Iris pigment epithelial cell (primary cell): ENCODE measurements around the gene EPHB2.
"Not testable (repeated sequence)": the region's sequence is repeated elsewhere in the genome, so short reads cannot be mapped to it uniquely, and the experiment has no call there.

Experiments
- DNase-seq: peaks from one replicate; pipeline ENCODE4 v3.0.0-alpha.2; 2011; ENCODE audit warnings: low read depth

Gene EPHB2

DNA sequence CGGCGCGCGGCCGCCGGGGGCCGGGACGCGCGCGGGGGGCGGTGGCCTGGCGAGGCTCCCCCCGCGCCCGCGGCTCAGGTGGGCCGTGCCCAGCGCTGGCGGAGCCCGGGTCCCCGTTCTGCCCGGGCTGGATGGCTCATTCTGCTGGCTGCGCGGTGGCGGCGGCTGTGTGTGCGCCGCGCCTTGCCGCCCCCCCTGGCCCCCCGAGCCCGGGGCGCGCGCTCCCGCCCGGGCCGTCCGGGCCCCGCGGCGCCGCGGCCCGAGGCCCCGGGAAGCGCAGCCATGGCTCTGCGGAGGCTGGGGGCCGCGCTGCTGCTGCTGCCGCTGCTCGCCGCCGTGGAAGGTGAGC is at the start of gene EPHB2:
EPHB2 (plus strand) TSS at position 139 of the 349 bp plus-strand sequence; CDS start at position 283, 144 bp downstream.
- DNase-seq, result no peak

DNA sequence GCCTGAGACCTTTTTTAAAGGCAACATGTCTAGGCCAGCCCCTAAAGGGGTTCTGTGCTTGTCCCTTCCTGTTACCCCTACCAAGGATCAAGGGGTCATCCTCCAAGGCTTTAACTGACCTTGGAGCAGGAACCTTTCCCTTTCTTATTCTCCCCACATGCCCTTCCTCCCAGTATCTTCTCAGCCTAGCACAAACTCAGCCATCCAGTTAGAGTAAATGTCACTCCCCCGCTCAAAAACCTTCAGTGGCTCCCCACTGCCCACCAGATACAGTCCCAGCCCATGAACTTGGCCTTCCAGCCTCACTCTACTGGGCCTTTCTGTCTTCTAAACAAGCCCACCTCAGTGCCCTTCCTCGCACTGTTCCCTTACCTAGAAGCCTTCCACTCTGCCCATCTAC is 48.8 kb upstream of the EPHB2 start:
- DNase-seq, result no peak

DNA sequence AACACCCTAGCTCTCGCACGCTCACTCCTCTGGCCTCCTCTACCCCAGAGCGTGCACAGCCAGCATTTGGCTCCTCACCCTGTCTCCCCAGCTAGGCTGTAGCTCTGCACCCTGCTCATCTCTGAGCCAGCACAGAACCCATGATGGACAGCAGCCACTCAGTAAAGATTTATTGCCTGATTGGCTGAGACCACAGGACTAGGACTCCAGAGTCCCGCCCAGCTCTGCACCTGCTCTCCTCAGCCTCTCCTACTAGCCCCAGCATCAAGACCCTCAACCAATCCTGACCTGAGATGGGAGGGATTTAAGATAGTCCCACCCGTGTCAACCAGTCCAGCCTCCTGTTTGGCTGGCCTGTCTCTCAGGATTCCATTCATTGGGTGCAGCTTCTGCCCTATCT is 48.3 kb upstream of the EPHB2 start:
- DNase-seq, result peak; percentile 39

DNA sequence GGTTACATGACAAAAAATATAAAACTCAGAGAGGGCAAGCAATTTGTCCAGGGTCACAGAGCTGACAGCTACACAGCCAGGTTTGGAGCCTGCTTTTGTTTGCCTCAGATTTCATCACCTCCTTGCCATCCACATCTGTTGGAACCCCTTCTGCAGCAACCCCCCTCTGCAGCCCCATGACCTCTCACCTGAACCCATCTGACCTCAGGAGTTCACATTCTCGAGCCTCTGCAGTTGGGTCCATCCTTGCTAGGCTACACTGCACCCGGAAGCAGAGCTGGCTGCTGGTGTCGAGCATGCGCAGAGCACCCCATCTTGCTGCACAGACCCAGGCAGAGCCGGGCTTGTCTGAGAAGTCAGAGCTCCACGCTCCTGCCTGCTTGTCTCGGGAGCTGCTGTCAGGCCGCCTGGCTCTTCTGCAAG is 47.6 kb upstream of the EPHB2 start:
- no peak for DNase-seq

DNA sequence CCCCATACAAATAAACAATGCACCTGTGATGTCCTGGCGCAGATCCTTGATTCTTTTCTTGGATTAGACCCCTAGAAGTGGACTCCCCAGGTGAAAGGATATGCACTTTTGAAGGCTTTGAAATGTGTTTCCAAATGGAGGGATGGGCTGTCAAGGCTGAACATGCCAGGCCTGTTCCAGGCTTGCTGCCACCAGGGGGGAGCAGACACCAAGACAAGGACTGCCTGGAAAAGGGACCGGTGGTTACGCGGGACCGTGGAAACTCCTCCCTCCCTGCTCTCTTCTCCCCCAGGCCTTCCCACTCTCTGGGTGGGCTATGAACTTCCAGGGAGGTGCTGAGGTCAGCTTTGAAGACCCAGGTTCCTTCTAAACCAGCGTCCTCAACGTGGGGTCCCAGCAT is 44.9 kb upstream of the EPHB2 start:
- peak; percentile 47 for DNase-seq

DNA sequence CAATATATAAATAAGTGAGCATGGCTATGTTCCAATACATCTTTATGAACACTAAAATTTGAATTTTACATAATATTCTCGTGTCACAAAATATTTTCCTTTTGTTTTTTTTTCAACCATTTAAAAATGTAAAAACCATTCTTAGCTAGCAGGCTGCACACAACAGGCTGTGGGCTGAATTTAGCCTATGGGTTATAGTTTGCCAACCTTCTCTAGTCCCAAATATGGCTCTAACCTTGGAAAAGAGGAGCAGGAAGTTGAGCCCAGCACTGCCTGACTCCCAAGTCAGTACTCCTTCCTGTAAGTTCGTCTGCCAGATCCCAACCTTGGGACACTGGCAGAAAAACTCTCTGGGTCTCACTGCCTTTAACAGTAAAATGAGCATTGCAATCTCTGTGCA is 44.2 kb upstream of the EPHB2 start:
- no peak for DNase-seq

DNA sequence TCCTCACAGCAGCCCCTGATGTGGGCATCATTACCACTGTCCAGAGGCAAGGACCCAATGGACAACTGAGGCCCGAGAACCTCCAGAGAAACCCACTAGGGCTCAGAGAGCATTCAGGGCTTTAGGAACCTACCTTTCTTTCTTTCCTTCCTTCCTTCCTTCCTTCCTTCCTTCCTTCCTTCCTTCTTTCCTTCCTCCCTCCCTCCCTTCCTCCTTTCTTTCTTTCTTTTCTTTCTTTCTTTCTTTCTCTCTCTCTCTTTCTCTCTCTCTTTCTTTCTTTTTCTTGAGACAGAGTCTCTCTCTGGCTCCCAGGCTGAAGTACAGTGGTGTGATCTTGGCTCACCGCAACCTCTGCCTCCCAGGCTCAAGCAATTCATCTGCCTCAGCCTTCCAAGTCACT is 41.8 kb upstream of the EPHB2 start:
- not testable (repeated sequence) for DNase-seq

DNA sequence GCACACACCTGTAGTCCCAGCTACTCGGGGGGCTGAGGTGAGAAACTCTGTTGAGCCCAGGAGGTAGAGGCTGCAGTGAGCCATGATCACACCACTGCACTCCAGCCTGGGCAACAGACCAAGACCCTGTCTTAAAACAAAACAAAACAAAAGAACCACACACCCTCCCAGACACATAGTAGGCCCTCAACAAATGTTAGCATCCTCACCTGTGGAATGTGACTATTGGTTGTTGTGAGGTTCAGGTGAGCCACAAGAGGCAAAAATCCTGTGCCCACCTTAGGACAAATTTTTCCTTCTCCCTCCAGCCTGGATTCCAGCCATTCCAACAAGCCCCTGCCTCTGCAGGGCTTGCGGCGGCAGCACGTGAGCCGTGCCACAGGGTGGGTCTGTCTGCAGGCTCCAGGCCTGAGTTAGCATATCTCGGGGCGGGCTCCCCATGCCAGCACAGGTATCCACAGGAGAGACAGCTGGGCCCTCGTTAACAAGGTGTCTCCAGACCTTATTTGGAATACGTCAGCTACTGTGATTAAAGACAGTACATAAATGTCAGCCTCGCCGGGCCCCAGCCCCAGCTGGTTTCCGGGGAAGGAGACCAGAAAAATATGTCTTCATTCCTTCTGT is 40.2 kb upstream of the EPHB2 start:
- DNase-seq, result no peak

DNA sequence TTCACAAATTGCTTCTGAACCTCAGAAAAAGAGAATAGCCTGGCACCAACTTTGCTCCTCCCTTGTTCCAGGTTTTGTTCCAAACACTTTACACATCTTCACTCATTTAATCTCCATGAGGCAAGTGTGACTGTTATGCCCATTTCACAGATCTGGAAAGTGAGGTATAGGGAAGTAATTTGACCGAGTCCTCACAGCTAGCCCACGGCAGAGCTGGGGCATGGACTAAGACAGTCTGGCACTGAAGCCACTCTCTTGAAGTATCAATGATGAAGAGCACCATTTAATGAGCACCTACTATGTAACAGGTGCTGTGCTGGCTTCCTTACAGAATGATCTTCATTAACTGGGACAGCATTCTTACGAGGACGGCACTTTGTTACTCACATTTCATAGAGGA is 38.6 kb upstream of the EPHB2 start:
- no peak for DNase-seq

DNA sequence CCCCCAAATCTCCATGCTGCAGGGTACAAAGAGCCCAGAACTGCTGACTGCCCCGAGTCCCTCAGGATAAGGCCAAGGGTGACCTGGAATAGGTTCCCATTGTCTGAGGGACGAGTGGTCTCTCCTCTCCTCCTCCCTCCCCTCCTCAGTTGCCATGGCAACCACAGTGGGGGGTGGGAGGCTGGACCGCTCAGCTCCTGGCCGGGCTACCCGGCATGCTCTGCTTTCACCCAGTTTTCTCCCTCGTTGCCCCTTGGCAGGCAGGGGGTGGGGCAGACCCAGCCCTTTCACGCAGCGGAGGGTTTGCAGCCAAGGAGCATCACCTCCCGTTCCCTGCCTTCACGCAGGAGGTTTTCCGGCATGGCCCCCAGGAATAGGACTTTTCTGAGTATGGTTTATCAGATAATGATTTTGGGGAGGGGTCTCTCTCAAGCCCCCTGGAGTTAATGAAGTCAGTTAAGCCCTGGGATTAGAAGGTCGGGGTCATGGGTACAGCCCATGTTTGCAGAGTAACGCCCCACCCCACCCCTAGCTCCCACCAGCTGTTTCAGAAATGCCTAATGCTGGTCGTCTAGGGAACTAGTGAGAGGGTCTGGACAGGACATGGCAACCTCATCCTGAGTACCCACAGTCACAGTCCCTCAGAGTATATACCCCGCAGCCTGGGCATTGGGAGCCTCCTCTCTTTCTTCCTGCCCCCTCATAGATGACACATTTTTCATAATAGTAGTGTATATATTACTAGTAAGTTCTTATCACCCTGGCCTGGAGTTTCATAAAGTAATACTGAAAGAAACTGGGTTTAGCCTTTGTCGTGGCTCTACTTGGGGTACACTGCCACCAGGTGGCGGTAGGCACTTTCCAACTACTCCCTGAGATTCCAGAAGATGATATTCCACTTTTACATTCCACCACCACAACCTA is 36.9 kb upstream of the EPHB2 start:
- peak; percentile 70 for DNase-seq

DNA sequence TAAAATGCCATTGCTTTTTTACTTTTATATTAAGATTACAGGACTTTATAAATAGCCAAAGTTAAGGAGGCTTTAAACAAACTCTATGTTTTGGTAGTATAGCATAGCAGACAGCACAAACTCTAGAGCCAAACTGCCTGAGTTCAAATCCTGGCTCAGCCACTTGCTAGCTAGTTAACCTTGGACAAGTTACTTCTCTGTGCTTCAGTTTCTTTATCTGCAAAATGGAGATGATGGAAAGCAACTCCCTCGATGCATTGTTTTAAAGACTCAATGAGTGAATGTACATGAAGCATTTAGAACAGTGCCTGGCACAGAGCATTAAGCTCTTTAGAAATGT is 36.3 kb upstream of the EPHB2 start:
- no peak for DNase-seq

DNA sequence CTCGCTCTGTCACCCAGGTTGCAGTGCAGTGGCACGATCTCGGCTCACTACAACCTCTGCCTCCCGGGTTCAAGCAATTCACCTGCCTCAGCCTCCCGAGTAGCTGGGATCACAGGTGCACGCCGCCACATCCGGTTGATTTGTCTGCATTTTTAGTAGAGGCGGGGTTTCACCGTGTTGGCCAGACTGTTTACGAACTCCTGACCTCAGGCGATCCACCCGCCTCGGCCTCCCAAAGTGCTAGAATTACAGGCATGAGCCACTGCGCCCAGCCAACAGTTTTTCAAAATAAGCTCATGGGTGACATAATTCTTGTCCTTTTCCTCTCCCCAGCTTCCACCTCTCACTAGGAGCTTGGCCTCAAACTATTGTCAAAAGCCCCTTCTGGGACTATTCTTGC is 34.5 kb upstream of the EPHB2 start:
- not testable (repeated sequence) for DNase-seq

DNA sequence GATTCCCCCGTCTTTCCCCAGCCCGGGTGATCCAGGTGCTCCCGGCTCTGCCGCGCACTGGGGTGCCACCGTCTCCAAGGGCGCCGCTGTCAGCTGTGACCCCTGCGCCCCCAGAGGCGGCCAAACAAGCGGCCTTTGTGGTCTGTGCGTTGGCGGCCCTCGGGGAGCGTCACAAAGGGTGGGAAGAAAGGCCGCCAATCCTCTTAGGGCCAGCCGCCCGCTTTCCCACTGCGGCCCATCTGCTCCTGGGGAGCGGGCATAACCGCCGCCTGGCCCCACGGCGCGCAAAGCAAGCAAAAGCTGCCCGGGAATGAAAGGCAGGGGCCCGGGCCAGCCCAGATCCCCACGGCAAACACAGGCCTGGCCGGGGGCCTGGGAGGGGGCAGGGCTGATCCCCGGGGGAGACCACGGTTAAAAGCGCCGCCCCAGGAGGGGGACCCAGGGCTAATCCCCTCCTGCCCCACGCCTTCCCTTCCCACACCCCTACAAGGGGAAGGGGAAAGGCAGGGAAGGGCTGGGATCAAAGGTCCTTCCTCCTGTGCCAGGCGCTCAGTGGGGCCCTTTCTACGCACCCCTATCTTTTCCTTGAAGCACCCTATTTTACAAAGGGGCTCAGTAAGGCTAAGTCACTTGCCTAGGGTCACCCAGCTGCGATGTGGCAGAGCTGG is 33.6 kb upstream of the EPHB2 start:
- no peak for DNase-seq

DNA sequence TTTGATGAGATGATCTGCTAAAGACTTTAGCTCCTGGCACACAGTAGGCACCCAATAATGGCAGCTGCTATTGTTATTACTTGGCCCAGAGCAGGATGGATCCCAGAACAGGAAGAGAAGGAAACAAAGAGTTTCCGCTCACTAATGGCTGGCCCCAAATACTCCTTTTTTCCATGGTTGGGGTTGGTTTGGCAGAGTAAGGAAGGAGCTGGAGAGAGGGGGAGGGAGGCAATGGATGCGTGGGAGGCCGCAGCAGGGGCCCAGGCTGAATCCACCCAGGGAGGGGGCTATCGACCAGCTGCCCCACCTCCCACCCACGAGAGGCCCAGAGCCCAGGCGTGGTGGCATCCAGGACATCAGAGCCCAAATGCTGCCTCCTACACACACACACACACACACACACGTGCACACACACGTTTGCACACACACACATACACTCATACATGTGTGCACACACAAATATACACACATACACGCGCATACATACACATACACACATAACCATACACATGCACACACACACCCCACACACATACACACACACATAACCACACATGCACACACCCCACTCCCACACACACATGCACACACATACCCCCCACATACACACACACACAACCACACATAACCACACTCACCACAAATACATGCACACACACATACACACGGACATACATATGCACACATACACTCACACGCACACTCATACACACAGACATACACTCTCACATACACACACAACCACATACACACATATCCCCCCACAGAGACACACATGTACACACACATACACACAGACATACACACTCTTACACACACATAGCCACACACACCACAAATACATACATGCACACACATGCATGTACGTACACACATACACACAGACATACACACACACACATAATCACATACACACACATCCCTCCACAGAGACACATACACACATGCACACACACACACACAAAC is 32.4 kb upstream of the EPHB2 start:
- no peak for DNase-seq

DNA sequence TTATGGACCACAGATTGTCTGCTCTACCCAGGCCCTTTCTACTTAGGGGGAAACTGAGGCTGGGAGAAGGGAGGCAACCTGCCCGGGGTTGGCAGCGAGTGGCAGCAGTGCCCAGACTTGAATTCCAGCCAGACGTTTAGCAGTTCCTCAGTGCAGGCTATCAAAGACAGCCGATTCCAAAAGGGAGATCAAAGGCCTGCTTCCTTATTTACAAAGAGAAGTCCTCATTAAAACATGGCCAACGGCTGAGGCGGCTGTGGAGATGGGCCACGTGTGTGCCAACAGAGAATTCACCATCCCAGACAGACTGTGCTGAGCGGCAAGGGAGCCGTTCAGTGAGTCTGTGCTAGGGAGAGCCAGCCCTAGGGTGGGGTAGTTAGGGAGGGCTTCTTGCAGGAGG is 29.9 kb upstream of the EPHB2 start:
- no peak for DNase-seq

DNA sequence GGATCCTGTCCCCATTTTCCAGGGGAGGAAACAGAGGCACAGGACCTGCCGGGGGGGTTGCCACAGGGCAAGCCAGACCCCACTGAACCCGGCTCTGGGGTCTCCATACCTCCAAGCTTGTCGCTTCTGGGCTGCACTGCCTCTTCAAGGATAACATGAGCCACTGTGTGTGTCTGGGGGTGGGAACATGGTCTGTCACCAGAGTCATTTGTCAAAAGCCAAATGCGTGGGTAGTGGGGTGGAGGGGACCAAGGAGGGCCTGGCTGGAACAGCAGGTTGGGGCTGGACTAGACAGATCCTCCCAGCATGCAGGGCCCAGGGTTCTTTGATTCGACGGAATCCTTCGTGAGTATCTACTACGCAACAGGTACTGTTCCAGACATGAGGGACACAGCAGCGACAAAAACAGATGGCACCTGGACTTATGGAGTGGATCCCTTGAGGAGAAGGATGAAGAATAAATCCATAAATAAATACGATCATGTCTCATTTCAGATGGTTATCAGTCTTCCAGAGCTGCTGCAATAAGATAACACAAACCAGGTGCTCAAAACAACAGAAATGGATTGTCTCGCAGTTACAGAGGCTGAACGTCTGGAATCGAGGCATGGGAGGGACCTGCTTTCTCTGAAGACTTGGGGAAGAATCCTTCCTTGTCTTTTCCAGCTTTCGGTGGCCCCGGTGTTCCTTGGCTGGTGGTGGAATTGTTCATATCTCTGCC is 28.9 kb upstream of the EPHB2 start:
- no peak for DNase-seq

DNA sequence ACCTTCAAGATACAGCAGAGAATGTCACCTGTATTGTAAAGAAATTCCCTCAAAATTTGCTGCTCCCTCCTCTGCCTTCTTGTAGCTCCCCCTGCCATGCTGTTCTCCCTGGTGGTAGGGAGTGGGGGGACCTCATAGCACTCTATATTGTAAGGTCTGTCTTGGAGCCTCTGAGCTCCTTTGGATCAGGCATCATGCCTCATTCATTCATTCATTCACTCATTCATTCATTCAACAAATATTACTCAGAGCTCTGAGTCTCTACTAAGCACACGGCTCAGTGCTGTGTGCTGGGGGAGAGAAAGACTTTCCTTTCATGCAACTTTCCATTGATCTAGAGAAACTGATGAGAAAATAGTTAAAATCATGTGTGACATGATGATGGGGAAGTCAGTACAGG is 27.1 kb upstream of the EPHB2 start:
- no peak for DNase-seq

DNA sequence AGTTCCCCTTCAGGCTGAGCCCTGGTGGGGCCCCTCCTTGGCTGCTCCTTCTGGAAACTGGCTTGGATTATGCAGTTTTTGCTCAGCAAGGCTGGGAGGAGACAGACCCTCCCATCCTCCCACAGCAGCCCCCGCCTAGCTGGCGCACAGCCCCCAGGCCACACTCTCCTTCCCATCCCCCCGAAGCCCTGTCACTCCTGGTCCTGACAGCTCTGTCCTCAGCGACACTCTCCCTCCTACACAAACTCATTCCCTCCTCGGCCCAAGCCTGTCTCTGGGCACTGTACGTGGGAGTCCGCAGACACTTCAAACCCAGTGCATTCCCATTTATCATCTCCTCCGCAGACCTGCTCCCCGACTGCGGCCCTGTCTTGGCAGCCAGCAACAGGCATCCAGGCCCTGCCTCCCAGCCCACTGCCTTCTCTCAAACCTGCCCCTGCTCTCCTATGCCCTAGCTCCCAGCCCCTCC is 25.0 kb upstream of the EPHB2 start:
- no peak for DNase-seq

DNA sequence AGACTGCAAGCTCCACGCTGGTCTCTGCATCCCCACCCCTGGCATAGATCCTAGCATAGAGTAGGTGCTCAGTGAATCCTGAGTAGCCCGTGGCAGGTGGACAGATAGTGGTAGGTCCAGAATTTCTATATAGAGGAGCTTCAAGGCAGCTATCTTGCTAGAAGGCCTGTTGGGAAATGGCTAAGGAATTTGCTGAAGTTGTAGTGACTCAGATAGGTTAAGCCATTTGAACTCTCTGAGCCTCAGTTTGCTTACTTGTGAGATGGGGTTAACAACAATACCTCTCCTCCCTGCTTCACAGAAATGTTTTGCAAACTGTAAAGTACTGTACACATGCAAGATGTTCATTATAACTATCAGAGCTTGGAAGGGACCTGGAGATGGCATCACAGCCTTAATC is 23.4 kb upstream of the EPHB2 start:
- peak; percentile 82 for DNase-seq

DNA sequence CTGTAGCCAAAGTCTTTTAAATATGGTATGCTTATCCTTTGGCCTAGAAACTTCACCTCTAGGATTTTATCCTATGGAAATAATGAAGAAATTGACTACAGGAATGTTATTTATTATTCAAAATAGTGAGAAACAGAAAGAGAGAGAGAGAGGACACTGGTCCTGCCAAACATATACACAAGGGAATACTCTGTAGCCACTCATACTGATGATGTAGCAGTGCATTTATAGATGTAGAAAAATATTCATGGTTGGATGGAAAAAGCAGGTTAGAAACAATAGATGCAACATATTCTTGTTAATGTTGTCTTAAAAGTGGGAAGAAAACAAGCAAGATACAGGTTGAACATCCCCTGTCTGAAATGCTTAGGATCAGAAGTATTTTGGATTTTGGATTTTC is 22.2 kb upstream of the EPHB2 start:
- DNase-seq, result no peak

DNA sequence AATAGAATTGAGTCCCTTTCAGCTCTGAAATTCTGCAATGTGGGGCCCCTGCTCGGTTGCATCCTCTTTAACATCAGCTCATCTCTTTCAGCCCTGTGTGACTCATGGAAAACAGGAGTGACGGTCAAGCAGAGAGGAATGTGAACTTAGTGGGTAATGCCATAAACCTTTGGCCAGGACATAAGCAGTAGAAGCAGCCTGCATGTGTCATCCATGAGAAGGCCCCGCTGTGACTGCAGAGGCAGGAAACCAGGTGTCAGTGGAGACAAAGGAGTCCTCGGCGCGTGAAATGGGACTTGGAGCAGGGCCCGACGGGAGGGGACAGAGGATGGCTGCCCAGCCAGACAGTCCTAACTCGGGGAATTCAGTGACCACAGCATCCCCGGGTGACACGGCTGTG is 21.1 kb upstream of the EPHB2 start:
- peak; percentile 85 for DNase-seq
